ENCODE results near the gene FAM236A.
"Not testable (repeated sequence)": the region's sequence is repeated elsewhere in the genome, so short reads cannot be mapped to it uniquely, and the experiment has no call there.

GRCh38 chrX:72889740-72890139 is 48.3 kb upstream of the FAM236A start:
- TF ChIP-seq CTCF, POLR2A (IDR thresholded peaks at IDR 0.05): not testable (repeated sequence)
